Measurements from ENCODE around the gene COL18A1.

COL18A1 gene

DNA sequence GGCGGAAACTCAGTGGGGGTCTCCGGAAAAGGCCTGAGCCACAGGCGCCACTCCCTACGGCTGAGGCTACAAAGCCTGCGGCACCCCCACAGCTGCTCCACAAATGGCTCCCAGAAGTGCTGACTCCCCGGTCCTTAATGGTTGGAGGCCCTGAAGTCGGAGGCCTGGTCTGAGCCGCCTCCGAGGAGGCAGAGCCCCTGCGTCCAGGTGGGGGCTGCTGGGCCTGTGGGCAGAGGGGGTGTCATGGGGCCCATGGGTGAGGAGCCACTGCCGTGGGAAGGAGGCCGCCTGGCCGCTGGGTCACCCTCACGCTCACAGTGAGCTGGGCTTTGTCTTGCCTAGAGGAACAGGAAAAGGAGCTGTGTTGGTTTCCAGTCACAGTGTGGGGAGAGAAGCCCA is 12.4 kb upstream of the COL18A1 start:
- Histone ChIP-seq H3K9me3 (no peaks in the 10 kb centered on the region), H3K36me3 (replicated peaks) (no peaks in the 10 kb centered on the region), H3K4me1 (no peaks in the 10 kb centered on the region), H3K27me3 (ENCODE audit: low read depth) (peaks cover 17% of the 10 kb centered on the region), H3K4me3 (no peak overlapping the region)
- in situ Hi-C loops (cut with MboI; ENCODE audit: low sequenced_read_pairs): no loop called here
- no peak for DNase-seq (ENCODE audit: low spot score in 2 of 2)

DNA sequence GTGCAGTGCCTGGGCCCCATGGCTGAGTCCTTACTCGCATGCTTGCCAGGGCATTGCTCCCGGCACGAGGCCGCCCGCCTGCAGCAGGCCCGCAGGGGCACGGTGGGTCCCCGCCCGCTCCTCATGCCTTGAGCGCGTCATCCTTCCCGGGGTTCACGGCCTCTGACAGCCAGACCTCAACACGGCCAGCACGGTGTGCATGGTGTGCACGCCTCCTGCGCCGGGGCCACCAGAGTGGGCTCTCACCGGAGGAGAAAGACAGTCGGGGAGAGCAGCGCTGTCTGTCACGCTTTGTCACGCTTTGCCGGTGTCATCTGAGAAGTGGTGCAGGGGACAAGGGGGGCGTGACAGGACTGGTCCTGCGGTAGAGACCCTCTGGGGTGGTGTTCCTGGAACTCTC is 11.9 kb upstream of the COL18A1 start:
- H3K4me3 ChIP-seq: no peak overlapping the region
- no peaks in the 10 kb centered on the region for H3K36me3 ChIP-seq (replicated peaks)
- H3K4me1 ChIP-seq: no peaks in the 10 kb centered on the region
- in situ Hi-C loops (cut with MboI; ENCODE audit: low sequenced_read_pairs): no loop called here
- DNase-seq (ENCODE audit: low spot score in 2 of 2): no peak
- peaks cover 17% of the 10 kb centered on the region for H3K27me3 ChIP-seq (ENCODE audit: low read depth)
- no peaks in the 10 kb centered on the region for H3K9me3 ChIP-seq

- Histone ChIP-seq H3K9me3 (no peaks in the 10 kb centered on the region), H3K4me3 (no peak overlapping the region), H3K27me3 (ENCODE audit: low read depth) (peaks cover 19% of the 10 kb centered on the region), H3K36me3 (replicated peaks) (no peaks in the 10 kb centered on the region), H3K4me1 (no peaks in the 10 kb centered on the region)
- DNase-seq (ENCODE audit: low spot score in 2 of 2): no peak
- in situ Hi-C loops (cut with MboI; ENCODE audit: low sequenced_read_pairs): no loop called here
These were observed 10.9 kb upstream of the COL18A1 start for GRCh38 chr21:45393833-45394638.

DNA sequence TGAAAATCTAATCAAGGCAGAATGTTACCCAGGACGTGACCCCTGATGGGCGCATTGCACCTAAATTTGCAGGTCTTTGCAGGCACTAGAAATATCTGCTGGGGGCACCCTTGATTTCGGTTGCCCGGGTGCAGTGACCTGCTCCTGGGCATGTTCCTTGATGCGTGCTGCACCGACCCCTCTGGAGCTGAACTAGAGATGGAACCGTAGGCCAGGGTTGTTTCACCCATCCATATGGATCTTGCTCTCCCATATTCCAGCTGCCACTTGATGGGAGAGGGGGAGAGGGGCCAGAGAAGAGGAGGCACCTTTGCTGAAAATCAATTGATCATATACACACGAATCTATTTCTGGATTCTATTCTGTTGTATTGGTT is 8.4 kb upstream of the COL18A1 start:
- Histone ChIP-seq H3K4me1 (no peaks in the 10 kb centered on the region), H3K36me3 (replicated peaks) (no peaks in the 10 kb centered on the region), H3K4me3 (no peak overlapping the region), H3K9me3 (peaks cover 3% of the 10 kb centered on the region; the same call in 1 of the 2 replicates), H3K27me3 (ENCODE audit: low read depth) (peaks cover 19% of the 10 kb centered on the region)
- no peak for DNase-seq (ENCODE audit: low spot score in 2 of 2)
- in situ Hi-C loops (cut with MboI; ENCODE audit: low sequenced_read_pairs): no loop called here

DNA sequence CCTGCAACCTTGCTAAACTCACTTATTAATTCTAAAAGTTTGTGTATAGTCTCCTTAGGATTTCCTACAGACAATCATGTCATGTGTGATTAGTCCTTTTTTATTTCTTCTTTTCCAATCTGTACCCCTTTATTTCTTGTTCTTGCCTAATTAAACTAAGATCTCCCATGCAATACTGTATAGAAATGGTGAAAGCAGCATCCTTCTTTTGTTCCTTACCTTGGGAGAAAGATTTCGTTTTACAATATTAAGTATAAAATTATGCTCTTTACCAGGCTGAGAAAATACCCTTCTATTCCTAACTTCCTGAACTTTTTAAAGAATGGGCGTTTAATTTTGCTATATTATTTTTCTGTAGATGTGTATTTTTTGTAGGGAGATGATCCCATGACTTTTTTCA is 7.6 kb upstream of the COL18A1 start:
- Histone ChIP-seq H3K36me3 (replicated peaks) (no peaks in the 10 kb centered on the region), H3K9me3 (peaks cover 5% of the 10 kb centered on the region; the same call in 1 of the 2 replicates), H3K4me1 (no peaks in the 10 kb centered on the region), H3K27me3 (ENCODE audit: low read depth) (peaks cover 19% of the 10 kb centered on the region), H3K4me3 (no peak overlapping the region)
- in situ Hi-C loops (cut with MboI; ENCODE audit: low sequenced_read_pairs): no loop called here
- DNase-seq (ENCODE audit: low spot score in 2 of 2): no peak

GRCh38 chr21:45401054-45401518 is 3.9 kb upstream of the COL18A1 start:
- Histone ChIP-seq H3K4me3 (no peak overlapping the region), H3K9me3 (peaks cover 5% of the 10 kb centered on the region; the same call in 1 of the 2 replicates), H3K36me3 (replicated peaks) (no peaks in the 10 kb centered on the region), H3K4me1 (no peaks in the 10 kb centered on the region; the same call in 1 of the 2 replicates), H3K27me3 (ENCODE audit: low read depth) (peaks cover 16% of the 10 kb centered on the region)
- DNase-seq (ENCODE audit: low spot score in 2 of 2): no peak
- in situ Hi-C loops (cut with MboI; ENCODE audit: low sequenced_read_pairs): no loop called here

DNA sequence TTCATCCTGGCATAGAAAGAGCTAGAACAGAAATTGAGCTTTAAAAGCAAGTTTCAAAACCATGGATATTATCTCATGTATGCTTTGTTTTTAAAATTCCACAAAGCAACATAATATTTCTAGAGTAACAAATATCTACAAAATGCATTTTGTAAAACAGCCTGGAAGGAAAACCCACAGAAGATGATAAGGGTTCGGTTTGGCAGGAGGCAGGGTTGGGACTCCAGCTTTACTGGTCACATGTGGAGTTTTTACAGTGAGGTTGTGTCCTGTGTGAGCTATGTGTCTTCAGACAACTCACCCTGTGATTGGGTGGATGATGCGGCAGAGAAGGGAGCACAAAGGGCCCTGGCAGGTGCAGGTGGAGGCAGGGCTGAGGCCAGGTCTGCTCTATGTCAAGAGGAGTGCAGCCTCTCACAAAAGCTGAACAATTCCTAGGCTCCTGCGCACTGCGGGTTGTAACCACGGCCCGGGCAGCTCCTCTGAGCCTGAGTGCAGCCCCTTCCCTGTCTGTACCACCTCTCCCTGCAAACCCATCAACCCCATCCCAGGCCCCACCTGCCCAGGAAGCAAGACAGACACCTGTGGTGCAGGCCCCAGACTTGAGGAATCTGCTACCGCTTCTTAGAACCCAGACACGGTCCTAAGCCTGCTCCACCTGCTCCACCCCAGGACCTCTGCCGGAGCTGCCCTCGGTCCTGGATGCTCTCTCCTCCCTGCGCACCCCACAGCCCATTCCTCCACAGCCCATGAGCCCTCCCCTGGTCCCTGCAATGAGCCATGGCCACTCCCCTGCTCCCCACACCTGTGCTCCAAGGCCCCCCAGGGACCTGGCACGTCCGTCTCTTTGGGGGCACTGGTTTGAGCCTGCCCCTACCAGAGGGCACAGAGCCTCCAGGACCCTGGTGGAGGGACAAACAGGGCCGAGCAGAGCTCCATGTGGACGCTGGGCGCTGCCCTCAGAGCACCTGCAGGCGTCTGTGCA is 2.8 kb upstream of the COL18A1 start:
- H3K4me3 ChIP-seq: no peak overlapping the region
- peaks cover 7% of the 10 kb centered on the region for H3K4me1 ChIP-seq
- H3K27me3 ChIP-seq (ENCODE audit: low read depth): peaks cover 5% of the 10 kb centered on the region
- in situ Hi-C loops (cut with MboI; ENCODE audit: low sequenced_read_pairs): no loop called here
- H3K36me3 ChIP-seq (replicated peaks): peaks cover under 1% of the 10 kb centered on the region; the same call in 1 of the 2 replicates
- peaks cover 5% of the 10 kb centered on the region; the same call in 1 of the 2 replicates for H3K9me3 ChIP-seq
- no peak for DNase-seq (ENCODE audit: low spot score in 2 of 2)

GRCh38 chr21:45403133-45403824 is 1.7 kb upstream of the COL18A1 start:
- Histone ChIP-seq H3K4me1 (peaks cover 7% of the 10 kb centered on the region), H3K27me3 (ENCODE audit: low read depth) (0 out of 2 replicates have a peak, but pooled peaks cover 2% of the 10 kb centered on the region), H3K36me3 (replicated peaks) (peaks cover 5% of the 10 kb centered on the region; the same call in 1 of the 2 replicates), H3K4me3 (no peak overlapping the region), H3K9me3 (peaks cover 5% of the 10 kb centered on the region; the same call in 1 of the 2 replicates)
- in situ Hi-C loops (cut with MboI; ENCODE audit: low sequenced_read_pairs): no loop called here
- DNase-seq (ENCODE audit: low spot score in 2 of 2): no peak

DNA sequence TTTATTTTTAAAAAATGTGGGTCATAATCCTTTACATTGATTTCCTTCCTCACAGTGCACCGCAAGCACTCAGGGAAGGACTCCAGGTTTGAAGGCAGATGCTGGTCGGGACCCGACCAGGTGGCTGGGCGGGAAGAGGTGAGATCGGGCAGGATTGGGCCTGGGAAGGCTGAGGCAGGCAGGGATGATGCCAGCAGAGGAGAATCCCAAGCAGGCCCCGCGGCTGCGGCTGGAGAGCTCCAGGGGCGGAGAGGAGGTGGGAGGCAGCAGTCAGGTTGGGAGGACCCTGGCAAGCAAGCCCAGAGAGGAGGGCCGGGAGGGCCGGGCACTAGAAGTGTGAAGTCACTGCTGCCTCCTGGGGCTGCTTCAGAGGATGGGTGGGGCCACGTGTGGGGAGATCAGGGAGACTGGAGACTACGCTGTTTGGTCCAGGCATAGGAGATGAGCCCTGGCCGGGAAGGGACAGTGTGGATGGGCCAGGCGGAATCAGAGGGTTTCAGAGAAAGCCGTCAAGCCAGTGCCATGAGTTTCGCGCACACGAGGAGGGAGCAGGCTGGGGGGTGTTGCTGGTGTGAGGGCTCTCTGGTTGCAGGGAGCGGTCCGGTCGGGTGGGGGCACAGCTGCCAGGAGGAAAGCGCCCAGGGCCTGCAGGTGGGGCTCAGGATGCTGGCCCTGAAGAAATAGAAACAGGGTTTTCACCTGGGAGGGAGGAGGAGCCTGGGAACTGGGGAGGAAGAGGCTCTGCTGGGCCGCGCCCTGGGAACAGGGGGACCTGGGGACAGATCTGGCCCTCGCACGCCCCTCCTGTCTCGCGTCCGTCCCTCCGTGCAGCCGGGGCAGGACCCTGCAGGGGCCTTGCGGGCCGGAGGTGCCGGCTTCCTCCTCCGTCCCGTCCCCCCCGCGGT is 888 bp upstream of the COL18A1 start:
- H3K4me1 ChIP-seq: peaks cover 7% of the 10 kb centered on the region
- peak overlapping the region; percentile 33 for H3K4me3 ChIP-seq
- in situ Hi-C loops (cut with MboI; ENCODE audit: low sequenced_read_pairs): no loop called here

DNA sequence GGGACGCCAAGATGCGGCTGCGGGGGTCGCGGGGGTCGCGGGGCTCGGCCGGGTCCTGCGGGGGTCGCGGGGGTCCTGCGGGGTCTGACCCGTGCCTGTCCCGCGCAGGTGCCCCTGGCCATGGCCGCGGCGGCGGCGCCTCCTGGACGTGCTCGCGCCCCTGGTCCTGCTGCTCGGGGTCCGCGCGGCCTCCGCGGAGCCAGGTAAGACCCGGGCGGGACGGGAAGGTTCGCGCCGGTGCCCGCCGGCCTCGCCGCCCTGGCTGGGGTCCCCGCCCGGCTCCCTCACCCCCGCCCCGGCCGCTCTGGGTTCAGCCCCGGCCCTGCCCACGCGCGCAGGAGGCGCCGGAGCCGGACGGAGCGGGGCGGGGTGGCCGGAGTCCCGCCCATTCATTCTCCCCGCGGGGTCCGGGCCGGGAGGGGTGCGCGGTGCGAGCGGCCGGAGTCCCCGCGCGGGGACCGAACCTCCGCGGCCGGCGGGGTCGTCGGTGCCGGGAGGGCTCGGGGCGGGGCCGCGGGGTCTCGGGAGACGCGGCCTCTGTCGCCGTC is 380 bp downstream of the COL18A1 start:
- DNase-seq (ENCODE audit: low spot score in 2 of 2): peak in 1 of 2 experiments; percentile 61
- Histone ChIP-seq H3K4me1 (peaks cover 7% of the 10 kb centered on the region), H3K36me3 (replicated peaks) (peaks cover 5% of the 10 kb centered on the region; the same call in 1 of the 2 replicates), H3K4me3 (peak overlapping the region; percentile 49), H3K27me3 (ENCODE audit: low read depth) (no peaks in the 10 kb centered on the region), H3K9me3 (peaks cover 5% of the 10 kb centered on the region; the same call in 1 of the 2 replicates)
- in situ Hi-C loops (cut with MboI; ENCODE audit: low sequenced_read_pairs): no loop called here

More for the DNA sequence above, 888 bp upstream of the COL18A1 start:
- Histone ChIP-seq H3K36me3 (replicated peaks) (peaks cover 5% of the 10 kb centered on the region; the same call in 1 of the 2 replicates), H3K9me3 (peaks cover 5% of the 10 kb centered on the region; the same call in 1 of the 2 replicates), H3K27me3 (ENCODE audit: low read depth) (no peaks in the 10 kb centered on the region)
- DNase-seq (ENCODE audit: low spot score in 2 of 2): no peak

DNA sequence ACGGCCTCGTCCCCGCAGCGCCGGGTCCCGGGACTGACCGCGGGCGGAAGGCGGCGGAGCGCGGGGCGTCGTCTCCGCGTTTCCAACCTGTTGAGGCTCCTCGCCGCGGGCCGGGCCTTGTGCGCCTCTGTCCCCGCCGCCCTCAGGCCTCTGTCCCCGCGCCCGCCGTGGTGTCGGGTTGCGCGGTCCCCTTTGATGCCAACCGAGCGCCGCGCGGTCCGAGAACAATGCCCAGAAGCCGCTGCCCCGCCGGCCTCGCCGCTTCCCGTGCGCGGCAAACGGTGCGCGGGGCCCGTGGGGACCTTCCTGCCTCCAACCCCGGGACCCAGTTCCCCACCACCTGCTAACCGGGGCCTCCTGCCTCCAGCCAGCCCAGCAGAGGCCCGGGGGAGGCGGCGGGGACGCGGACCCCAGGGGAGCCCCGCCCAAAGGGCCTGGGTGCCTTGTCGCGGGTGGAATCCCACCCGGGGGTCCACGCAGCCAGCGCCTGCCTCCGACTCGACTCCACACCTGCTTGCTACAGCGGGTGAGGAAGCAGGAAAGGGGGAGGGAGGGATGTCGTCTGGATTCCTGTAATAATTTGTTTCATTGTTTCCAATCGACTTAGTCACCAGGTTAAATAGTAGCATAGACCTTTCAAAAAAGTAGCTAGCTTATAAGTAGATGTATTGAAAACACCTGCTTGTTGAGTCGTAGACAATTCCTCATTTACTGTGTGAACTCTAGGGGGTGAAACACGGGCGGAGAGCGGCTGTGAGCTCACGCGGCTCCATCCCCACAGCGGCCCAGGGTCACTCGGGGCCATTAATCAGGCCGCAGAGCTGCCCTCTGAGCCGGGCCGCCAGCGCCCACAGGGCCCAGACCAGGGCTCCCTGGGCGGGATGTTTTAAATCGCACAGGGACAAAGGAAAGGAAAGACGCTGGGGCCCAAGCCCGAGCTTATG is 1.1 kb downstream of the COL18A1 start:
- Histone ChIP-seq H3K4me1 (peaks cover 7% of the 10 kb centered on the region), H3K27me3 (ENCODE audit: low read depth) (no peaks in the 10 kb centered on the region), H3K4me3 (peak overlapping the region; percentile 49), H3K36me3 (replicated peaks) (peaks cover 5% of the 10 kb centered on the region; the same call in 1 of the 2 replicates), H3K9me3 (peaks cover 5% of the 10 kb centered on the region; the same call in 1 of the 2 replicates)
- in situ Hi-C loops (cut with MboI; ENCODE audit: low sequenced_read_pairs): no loop called here
- peak; percentile 22 to 67 for DNase-seq (ENCODE audit: low spot score in 2 of 2)
